Vagina (tissue), 2 donors: ENCODE data around the gene ADGRV1.

Experiments used
- CTCF ChIP-seq, 3 experiments: fragments of 450-650 bp in 2 of 3; fragments of 200-600 bp in 1 of 3; sonication (generic) in 1 of 3; IDR thresholded peaks; one replicate each; pipeline ENCODE4 v1.5.1; 2017 to 2019; ENCODE audit warnings: antibody characterized with exemption in 3 of 3, mild to moderate bottlenecking in 2 of 3, moderate library complexity in 2 of 3
- POLR2A ChIP-seq, 2 donors: fragments of 450-650 bp; IDR thresholded peaks; one replicate each; pipeline ENCODE4 v1.6.1; 2017; ENCODE audit warnings: antibody characterized with exemption in 2 of 2, mild to moderate bottlenecking in 2 of 2, moderate library complexity in 2 of 2
- POLR2AphosphoS5 ChIP-seq, 2 donors: sonication (generic); formaldehyde crosslinking; IDR thresholded peaks; one replicate each; pipeline ENCODE4 v1.9.0; 2017; ENCODE audit warnings: antibody characterized with exemption in 2 of 2, mild to moderate bottlenecking in 2 of 2, low read depth in 1 of 2; ENCODE audit not compliant: insufficient read depth in 1 of 2

DNA sequence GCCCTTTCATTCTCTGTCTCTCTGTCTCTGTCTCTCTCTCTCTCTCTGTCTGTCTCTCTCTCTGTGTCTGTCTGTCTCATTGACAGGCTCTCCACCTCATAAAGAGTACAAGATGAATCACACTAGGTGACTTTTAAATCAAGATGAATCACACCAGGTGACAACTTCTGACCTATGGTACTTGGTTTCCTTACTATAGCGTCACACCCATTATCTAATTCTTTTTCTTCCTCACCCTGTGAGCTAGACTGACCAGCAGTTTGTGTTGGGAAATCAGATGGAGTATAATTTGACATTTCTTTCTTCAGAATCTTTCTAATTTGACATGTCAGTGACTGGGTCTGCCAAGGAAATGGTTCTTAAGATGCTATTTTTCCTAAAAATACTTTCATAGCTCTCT, 591.6 kb downstream of the ADGRV1 start:
- TF ChIP-seq POLR2A (IDR thresholded peaks at IDR 0.05) (no peak), CTCF (IDR thresholded peaks at IDR 0.05) (no peak), POLR2AphosphoS5 (IDR thresholded peaks at IDR 0.05; ENCODE audit: insufficient read depth in 1 of 2, low read depth in 1 of 2) (peak in 1 of 2 donors; percentile 12)
